GM18951 (cell line): ENCODE measurements around the gene HSD3B1.
"Not testable (repeated sequence)": the region's sequence is repeated elsewhere in the genome, so short reads cannot be mapped to it uniquely, and the experiment has no call there.

Experiments used
- POLR2A ChIP-seq: IDR thresholded peaks from 4 replicates; pipeline ENCODE4 v1.6.1; 2011; ENCODE audit warnings: mild to moderate bottlenecking; ENCODE audit not compliant: insufficient read length, insufficient read depth; ENCODE audit errors: extremely low read depth
- in situ Hi-C: fragments of 300-500 bp; cut with MboI; formaldehyde crosslinking; loops from one replicate; pipeline ENCODE4 v1.12.0; 2022; ENCODE audit warnings: low sequenced_read_pairs, mixed read lengths, inconsistent platforms; ENCODE audit not compliant: unreplicated experiment

HSD3B1 gene

GRCh38 chr1:119477710-119478109 lies 29.3 kb upstream of the HSD3B1 start:
- no peak for TF ChIP-seq POLR2A

GRCh38 chr1:119480175-119480574 lies 26.8 kb upstream of the HSD3B1 start:
- TF ChIP-seq POLR2A: no peak
- in situ Hi-C loops: no loop called here

More at GRCh38 chr1:119477710-119478109, 29.3 kb upstream of the HSD3B1 start:
- in situ Hi-C loops: no loop called here

- in situ Hi-C loops: no loop called here
- no peak for TF ChIP-seq POLR2A
Observed at GRCh38 chr1:119481951-119482350, 25.1 kb upstream of the HSD3B1 start.

DNA sequence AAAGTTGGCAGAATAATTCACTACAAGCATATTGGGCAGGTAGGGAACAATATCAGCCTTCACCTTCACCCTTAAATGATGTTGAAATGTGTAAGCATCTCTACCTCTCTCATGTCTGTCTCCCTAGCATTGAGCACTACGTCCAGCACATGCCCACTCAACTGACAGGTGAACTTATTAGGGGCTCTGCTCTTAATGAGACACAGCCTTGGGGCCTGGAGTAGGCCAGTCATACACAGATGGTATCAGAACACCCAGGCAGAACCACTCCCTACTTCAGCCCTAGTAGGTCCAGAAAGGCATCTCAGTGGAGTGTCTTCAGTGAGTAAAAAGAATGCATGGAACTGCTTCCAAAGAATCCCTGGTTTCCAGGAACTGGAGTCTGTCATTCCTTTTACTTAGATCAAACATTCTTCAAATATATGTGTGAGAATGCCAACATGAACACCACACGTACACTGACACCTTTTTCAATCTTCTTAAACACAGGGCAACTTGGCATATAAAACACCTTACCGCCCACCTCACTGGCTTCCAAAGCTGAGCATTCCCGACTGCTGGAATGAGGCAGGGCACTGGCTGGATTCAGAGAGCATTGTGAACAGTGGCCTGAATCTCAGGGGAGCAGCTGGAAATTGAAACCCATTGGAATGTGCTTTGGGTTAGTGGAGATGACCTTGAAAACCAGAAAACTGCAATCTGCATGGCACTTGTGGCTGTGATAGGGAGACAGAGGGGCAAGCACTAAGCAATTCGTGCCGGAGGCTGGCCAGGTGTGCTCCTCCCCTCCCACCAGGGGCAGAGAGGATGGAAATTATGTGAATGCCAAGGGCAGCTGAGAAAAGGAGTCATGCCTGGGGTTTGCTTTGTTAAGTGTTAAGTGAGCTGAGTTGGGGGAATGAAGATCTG lies 24.2 kb upstream of the HSD3B1 start:
- TF ChIP-seq POLR2A: no peak
- in situ Hi-C loops: no loop called here

GRCh38 chr1:119483441-119484200 lies 23.4 kb upstream of the HSD3B1 start:
- TF ChIP-seq POLR2A: no peak
- in situ Hi-C loops: no loop called here

DNA sequence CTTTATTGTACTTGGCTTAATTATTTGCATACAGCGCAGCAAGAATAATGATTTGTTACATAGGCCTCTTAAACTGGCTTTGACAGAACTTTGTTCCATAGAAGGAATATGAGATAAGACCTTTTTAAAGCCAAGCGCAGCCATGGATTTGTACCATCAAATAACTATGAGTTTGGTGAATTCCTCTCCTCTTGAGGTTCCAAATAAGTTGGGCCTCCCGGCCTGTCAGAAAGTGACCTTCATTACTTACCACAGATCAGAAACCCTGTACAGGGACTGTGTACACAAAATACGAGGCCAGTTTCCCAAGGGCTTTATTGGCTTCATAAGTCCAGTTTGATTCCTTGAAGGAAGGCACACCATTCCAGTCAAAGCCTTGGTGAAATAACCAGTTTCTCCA lies 21.8 kb upstream of the HSD3B1 start:
- no peak for TF ChIP-seq POLR2A
- in situ Hi-C loops: no loop called here

- no peak for TF ChIP-seq POLR2A
- in situ Hi-C loops: no loop called here
Observed at GRCh38 chr1:119488216-119488615, 18.8 kb upstream of the HSD3B1 start.

DNA sequence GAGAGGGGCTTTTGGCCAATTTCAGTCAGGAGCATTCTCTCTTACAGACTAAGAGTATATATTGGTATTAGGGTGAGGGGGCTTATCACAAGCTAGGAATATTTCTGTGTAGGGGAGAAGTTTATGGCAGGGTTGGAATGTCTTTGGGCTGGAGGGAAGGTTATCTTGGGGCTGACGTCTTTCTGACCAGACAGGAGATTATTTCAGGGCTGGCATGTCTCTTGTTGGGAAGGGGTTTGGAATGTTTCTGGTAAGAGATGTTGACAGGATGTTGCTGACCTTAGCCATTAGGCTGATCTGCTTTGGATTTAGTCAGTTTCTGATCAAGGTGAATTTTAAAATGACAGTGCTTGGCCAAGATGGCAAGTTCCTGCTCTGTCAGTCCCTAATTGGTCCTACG lies 17.8 kb upstream of the HSD3B1 start:
- TF ChIP-seq POLR2A: no peak
- in situ Hi-C loops: no loop called here

- in situ Hi-C loops: no loop called here
- no peak for TF ChIP-seq POLR2A
Observed at GRCh38 chr1:119490925-119491324, 16.1 kb upstream of the HSD3B1 start.

DNA sequence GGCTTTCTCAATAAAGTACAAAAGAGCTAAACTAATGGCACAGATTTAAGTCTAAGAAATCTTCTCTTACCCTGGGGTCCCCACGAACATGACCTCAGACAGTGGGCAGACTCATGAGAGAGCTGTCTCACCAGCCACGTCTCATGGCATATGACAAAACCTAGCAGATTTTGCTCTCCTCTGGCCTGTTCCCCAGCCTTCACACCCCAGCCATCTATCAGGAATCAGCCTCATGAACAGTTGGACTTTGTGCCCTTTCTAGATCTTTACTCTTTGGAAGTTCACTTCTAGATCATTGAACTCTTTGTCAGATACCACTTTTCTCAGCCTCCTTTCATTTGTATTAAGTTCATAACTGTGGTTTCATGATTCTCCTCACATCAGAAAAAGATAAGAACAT lies 14.2 kb upstream of the HSD3B1 start:
- in situ Hi-C loops: no loop called here

DNA sequence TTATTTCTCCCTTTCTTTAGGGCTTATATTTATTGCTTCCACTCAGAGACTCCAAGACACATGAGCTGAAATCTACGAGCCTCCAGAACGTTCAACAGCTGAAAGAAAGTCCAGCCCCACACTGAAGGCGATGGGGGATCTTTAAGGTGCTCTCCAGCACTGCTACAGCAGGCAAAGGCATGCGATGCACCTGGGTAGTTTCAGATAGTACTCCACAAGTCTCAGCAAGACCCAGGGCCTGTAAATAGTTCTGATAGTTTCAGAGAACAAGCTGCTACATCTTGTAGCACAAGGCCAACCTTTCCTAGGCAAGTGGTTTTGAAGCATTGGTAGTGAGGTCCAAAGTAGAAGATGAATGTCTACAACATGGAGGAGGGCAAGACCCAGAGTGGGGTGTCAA lies 2.2 kb upstream of the HSD3B1 start:
- in situ Hi-C loops: no loop called here
- no peak for TF ChIP-seq POLR2A

More for the DNA sequence above, 14.2 kb upstream of the HSD3B1 start:
- TF ChIP-seq POLR2A: no peak

DNA sequence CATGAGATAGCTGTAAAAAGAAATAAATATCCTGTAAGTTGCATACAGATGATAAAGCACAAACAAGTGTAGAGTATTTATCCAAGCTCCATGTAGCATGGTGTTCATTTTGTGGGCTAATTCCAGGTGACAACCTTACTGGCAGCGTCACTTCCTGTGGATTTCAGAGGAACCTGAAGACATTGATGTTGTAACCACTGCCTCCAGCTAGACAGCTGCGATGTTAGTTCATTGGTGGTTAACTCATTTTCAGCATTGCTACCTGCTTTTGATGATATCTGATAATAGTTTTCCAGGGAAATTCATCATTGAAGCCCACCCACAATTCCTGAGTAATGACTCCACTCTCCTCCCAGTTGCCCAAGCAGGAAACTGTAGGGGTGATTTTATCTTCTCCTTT lies 3.0 kb downstream of the HSD3B1 start:
- no peak for TF ChIP-seq POLR2A
- in situ Hi-C loops: no loop called here

DNA sequence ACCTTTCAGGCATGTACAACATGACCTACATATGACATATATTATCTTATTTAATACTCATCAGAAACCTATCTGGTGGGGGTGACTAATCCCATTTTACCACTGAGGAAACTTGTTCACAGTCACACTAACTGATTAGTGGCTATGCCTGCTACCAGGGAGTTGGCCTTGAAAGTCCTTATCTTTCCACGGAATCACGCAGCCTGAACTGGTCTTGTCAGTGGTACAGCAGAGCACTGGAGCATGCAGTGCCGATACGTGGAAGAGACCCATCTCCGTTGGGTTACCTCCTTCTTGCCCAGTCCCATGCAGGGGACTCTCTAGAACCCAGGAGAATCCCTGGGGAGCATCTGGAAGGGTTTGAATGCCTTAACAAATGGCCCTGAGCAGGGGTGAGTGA lies 8.2 kb downstream of the HSD3B1 start:
- in situ Hi-C loops: no loop called here
- no peak for TF ChIP-seq POLR2A

- in situ Hi-C loops: no loop called here
- no peak for TF ChIP-seq POLR2A
Observed at GRCh38 chr1:119516247-119516646, 9.2 kb downstream of the HSD3B1 start.

DNA sequence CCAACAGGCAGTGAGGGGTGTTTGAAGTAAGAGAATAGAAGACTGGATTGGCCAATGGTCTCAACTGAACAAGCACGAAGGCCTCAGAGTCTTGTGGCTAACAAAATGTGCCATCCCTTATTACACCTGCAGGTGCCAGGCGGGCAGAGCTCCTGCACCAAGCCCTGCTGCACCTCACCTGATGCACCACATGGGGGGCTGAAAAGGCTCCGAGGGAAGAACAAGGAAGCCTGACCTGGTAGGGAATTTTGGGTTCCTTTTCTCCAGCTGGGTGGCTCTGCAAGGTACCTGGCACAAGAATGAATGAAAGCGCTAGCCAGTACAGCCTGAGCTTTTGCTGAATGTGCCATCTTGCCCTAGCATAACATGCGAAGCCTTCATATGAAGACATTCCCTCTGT lies 9.7 kb downstream of the HSD3B1 start:
- in situ Hi-C loops: no loop called here
- TF ChIP-seq POLR2A: no peak

- in situ Hi-C loops: not testable (repeated sequence)
Observed at GRCh38 chr1:119517667-119518066, 10.7 kb downstream of the HSD3B1 start.
